ENCODE data around the gene GABRG3. TPM values are rescaled to one million over a fixed set of nuclear protein-coding genes. Genes with fewer than 3 reads are reported as not detected.

Gene GABRG3
- total and polyA plus RNA-seq, 4 donors, result 0.02 to 0.19 TPM; not detected in 2

DNA sequence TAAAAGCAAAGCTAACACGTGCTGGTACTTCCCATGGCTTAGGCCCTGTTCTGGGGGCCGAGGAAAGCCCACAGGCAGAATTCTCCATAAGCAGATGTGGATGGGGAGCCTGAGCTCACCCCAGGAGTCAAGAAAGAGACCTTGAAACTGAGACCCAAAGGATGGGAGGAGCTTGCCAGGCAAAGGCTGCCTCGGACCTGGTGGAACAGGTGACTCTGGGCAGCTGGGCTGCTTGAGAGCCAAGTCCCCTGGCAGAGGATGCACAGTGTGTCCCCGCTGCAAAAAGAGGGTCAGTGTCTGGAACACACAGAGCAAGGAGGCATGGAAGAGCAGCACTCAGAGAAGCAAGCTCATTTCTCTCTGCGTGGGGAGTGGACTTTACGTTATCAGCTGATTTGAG lies 528.7 kb downstream of the GABRG3 start:
- no peaks in the 10 kb centered on the region for H3K4me1 ChIP-seq (ENCODE audit: control insufficient read depth in 4 of 4, insufficient read depth in 4 of 4, low read length in 3 of 4)
- no peak overlapping the region for H3K9ac ChIP-seq (ENCODE audit: low read depth in 1 of 2, low read length in 2 of 2)
- no peaks in the 10 kb centered on the region for H3K27me3 ChIP-seq (ENCODE audit: control insufficient read depth in 4 of 4, insufficient read depth in 4 of 4, low read length in 3 of 4)
- 50% methylated on average over 6 of the region's 6 CpGs for WGBS
- H3K4me3 ChIP-seq (ENCODE audit: low read depth in 1 of 3, low read length in 3 of 3), result no peak overlapping the region
- no peak for DNase-seq (ENCODE audit: low spot score)
- no peak overlapping the region for H3K27ac ChIP-seq (ENCODE audit: low read depth in 1 of 2, low read length in 2 of 2)
- TF ChIP-seq FOXA1 (IDR thresholded peaks at IDR 0.05), result no peak
- no peak for TF ChIP-seq NR2F2 (IDR thresholded peaks at IDR 0.05)
- H3K9me3 ChIP-seq (ENCODE audit: control insufficient read depth in 4 of 4, low read length in 3 of 4), result no peaks in the 10 kb centered on the region
- H3K36me3 ChIP-seq (ENCODE audit: control insufficient read depth in 4 of 4, insufficient read depth in 3 of 4, low read depth in 1 of 4, low read length in 3 of 4), result no peaks in the 10 kb centered on the region

DNA sequence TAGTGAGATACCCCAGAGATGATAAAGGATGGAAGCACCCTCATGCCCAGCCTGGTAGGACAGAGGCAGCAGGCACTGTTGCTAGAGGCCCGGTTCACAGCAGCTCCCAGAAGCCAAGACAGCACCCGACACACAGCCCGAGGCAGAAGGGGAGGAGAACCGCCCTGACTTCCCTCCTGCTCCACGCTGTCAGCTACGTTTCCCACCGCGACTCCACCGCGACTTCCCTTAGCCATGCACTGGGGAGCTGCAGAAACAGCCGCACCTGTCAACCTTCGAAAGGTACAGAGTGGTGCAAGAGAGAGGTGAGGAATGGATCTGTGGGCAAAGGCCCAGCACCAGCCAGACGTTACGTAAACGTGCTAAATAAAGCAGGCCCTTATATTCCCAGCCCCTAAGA lies 529.2 kb downstream of the GABRG3 start:
- H3K27ac ChIP-seq (ENCODE audit: low read depth in 1 of 2, low read length in 2 of 2), result no peak overlapping the region
- no peak overlapping the region for H3K4me3 ChIP-seq (ENCODE audit: low read depth in 1 of 3, low read length in 3 of 3)
- TF ChIP-seq NR2F2 (IDR thresholded peaks at IDR 0.05) (no peak), YY1 (IDR thresholded peaks at IDR 0.05) (no peak), EGR1 (IDR thresholded peaks at IDR 0.05; ENCODE audit: low read depth in 2 of 2) (no peak), FOXA2 (IDR thresholded peaks at IDR 0.05) (no peak), TAF1 (conservative IDR thresholded peaks at IDR 0.05) (no peak), RXRA (IDR thresholded peaks at IDR 0.05) (no peak), HNF4G (IDR thresholded peaks at IDR 0.05) (no peak), SP1 (IDR thresholded peaks at IDR 0.05) (no peak)
- TF ChIP-seq, protein P1, sequence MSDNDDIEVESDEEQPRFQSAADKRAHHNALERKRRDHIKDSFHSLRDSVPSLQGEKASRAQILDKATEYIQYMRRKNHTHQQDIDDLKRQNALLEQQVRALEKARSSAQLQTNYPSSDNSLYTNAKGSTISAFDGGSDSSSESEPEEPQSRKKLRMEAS (IDR thresholded peaks at IDR 0.05), result no peak
- TF ChIP-seq, protein P2, sequence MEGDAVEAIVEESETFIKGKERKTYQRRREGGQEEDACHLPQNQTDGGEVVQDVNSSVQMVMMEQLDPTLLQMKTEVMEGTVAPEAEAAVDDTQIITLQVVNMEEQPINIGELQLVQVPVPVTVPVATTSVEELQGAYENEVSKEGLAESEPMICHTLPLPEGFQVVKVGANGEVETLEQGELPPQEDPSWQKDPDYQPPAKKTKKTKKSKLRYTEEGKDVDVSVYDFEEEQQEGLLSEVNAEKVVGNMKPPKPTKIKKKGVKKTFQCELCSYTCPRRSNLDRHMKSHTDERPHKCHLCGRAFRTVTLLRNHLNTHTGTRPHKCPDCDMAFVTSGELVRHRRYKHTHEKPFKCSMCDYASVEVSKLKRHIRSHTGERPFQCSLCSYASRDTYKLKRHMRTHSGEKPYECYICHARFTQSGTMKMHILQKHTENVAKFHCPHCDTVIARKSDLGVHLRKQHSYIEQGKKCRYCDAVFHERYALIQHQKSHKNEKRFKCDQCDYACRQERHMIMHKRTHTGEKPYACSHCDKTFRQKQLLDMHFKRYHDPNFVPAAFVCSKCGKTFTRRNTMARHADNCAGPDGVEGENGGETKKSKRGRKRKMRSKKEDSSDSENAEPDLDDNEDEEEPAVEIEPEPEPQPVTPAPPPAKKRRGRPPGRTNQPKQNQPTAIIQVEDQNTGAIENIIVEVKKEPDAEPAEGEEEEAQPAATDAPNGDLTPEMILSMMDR (IDR thresholded peaks at IDR 0.05; ENCODE audit: low read depth, low read length, missing input control), result no peak
- TF ChIP-seq, protein P3, sequence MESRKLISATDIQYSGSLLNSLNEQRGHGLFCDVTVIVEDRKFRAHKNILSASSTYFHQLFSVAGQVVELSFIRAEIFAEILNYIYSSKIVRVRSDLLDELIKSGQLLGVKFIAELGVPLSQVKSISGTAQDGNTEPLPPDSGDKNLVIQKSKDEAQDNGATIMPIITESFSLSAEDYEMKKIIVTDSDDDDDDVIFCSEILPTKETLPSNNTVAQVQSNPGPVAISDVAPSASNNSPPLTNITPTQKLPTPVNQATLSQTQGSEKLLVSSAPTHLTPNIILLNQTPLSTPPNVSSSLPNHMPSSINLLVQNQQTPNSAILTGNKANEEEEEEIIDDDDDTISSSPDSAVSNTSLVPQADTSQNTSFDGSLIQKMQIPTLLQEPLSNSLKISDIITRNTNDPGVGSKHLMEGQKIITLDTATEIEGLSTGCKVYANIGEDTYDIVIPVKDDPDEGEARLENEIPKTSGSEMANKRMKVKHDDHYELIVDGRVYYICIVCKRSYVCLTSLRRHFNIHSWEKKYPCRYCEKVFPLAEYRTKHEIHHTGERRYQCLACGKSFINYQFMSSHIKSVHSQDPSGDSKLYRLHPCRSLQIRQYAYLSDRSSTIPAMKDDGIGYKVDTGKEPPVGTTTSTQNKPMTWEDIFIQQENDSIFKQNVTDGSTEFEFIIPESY (IDR thresholded peaks at IDR 0.05), result no peak
- TF ChIP-seq, protein P4, sequence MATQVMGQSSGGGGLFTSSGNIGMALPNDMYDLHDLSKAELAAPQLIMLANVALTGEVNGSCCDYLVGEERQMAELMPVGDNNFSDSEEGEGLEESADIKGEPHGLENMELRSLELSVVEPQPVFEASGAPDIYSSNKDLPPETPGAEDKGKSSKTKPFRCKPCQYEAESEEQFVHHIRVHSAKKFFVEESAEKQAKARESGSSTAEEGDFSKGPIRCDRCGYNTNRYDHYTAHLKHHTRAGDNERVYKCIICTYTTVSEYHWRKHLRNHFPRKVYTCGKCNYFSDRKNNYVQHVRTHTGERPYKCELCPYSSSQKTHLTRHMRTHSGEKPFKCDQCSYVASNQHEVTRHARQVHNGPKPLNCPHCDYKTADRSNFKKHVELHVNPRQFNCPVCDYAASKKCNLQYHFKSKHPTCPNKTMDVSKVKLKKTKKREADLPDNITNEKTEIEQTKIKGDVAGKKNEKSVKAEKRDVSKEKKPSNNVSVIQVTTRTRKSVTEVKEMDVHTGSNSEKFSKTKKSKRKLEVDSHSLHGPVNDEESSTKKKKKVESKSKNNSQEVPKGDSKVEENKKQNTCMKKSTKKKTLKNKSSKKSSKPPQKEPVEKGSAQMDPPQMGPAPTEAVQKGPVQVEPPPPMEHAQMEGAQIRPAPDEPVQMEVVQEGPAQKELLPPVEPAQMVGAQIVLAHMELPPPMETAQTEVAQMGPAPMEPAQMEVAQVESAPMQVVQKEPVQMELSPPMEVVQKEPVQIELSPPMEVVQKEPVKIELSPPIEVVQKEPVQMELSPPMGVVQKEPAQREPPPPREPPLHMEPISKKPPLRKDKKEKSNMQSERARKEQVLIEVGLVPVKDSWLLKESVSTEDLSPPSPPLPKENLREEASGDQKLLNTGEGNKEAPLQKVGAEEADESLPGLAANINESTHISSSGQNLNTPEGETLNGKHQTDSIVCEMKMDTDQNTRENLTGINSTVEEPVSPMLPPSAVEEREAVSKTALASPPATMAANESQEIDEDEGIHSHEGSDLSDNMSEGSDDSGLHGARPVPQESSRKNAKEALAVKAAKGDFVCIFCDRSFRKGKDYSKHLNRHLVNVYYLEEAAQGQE (IDR thresholded peaks at IDR 0.05), result no peak
- no peak for DNase-seq (ENCODE audit: low spot score)
- H3K4me1 ChIP-seq (ENCODE audit: control insufficient read depth in 4 of 4, insufficient read depth in 4 of 4, low read length in 3 of 4), result no peaks in the 10 kb centered on the region
- H3K9me3 ChIP-seq (ENCODE audit: control insufficient read depth in 4 of 4, low read length in 3 of 4), result no peaks in the 10 kb centered on the region
- H3K36me3 ChIP-seq (ENCODE audit: control insufficient read depth in 4 of 4, insufficient read depth in 3 of 4, low read depth in 1 of 4, low read length in 3 of 4), result no peaks in the 10 kb centered on the region
- H3K9ac ChIP-seq (ENCODE audit: low read depth in 1 of 2, low read length in 2 of 2), result no peak overlapping the region
- H3K27me3 ChIP-seq (ENCODE audit: control insufficient read depth in 4 of 4, insufficient read depth in 4 of 4, low read length in 3 of 4), result no peaks in the 10 kb centered on the region
- WGBS, result 77% methylated on average over 15 of the region's 15 CpGs

Data from liver (tissue), 9 donors.